ENCODE measurements around the gene GLA. TPM values are rescaled to one million over a fixed set of nuclear protein-coding genes. Genes with fewer than 3 reads are reported as not detected.

Gene GLA
- total RNA-seq, 1 donor from 2014 or later: 29.2 TPM

DNA sequence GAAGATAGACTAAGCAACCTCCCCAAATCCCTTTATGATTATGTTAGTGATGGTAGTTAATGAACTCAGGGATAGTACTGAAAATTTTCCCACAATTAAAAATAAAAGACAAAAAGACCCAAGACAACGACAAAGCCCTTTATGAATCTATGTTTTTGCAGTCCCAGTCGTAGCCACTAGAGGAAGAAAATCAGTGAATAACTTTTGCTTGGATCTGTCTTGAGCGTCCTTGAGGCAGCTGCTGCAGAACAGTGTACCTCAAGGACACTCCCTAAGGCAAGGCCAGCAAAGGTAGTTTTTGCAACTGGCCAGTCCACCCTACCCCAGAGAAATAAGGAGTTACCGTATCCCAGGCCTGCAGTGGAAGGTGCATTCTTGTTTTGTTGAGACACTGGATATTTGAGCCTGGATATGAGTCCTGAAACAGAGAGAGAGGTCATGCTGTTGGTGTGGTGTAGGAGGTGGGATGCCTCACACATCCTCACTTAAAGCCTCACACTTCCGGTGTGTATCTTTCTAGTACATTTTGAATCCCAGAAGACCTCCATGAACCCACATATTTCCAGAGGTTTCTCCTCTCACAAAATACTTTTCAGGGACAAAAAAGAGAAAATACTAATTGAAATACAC lies 50.4 kb downstream of the GLA start:
- DNase-seq (ENCODE audit: low spot score): no peak

DNA sequence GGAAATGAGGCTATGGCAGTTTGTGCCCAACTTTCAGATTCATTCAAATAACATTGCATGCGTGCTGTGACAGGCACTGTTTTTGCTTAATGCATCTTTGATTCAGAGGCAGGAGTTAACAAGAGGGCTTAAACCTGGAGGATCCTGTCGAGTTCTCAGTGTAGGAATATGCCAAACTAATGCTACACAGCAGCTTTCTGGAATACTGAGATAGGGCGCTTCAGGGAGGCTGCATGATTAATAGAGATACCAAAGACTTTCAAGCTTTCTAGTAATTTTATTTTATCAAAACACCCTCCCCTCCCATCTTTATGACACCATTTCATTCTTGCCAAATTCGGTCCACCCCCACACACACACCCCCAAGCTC lies 58.5 kb downstream of the GLA start:
- DNase-seq (ENCODE audit: low spot score): no peak

DNA sequence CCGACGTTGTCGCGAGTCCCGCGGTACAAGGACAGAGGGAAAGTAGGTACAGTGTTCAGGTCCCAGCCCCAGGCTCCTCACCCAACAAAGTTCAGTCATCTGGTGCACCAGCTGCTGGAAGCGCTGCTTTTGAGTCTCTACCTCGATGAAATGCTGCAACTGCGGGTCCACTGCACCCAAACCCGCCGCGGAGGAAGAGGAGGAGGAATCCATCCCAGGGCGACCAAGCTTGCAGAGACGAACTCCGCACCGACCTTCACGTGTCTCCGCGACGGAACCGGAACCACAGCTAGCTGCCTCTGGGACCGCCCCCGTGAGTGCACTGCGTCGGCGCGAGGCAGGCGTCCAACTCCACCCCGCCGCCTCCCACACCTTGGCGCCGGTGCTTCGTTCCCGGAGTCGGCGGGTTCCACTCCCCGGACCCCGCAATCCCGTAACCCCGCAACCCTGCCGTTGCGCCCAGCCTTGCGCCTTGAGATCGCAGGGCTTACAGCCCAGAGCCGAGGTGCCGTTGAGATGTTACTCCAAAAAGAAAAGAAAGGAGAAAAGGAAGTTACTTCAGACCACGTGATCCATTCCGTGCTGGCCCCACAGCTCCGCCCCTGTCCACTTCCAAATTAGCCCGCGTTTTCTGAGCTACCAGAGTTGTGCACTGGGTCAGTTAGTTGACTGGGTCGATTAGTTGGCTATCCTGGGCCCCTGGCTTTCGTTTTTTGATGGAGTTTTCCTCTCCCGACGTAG lies 59.1 kb downstream of the GLA start, which contains the start of gene TIMM8A:
Gene TIMM8A, minus strand, starts transcription at position 291 of the 741 bp plus-strand sequence. Its CDS starts 78 bp downstream, at position 213.
- DNase-seq (ENCODE audit: low spot score): peak; percentile 77

- DNase-seq (ENCODE audit: low spot score): no peak
These were observed 59.8 kb downstream of the GLA start for GRCh38 chrX:101347859-101348451.

Other genes starting within 250 kb of the GLA start
- 0.29 TPM for gene DRP2, start 188.1 kb downstream of the GLA start, total RNA-seq
- gene TAF7L, start 116.6 kb downstream of the GLA start, total RNA-seq: not detected
- gene TIMM8A, start 59.2 kb downstream of the GLA start, total RNA-seq: 6.6 TPM
- gene BTK, start 21.7 kb downstream of the GLA start, total RNA-seq: 8.2 TPM
- gene RPL36A, start 16.9 kb downstream of the GLA start, total RNA-seq: 124 TPM
- 62.1 TPM for gene HNRNPH2, start 297 bp upstream of the GLA start, total RNA-seq
- gene ARMCX4, start 77.5 kb upstream of the GLA start, total RNA-seq: 12.7 TPM
- 33.0 TPM for gene ARMCX1, start 142.6 kb upstream of the GLA start, total RNA-seq
- gene ARMCX6, start 210.1 kb upstream of the GLA start, total RNA-seq: 39.1 TPM
- gene ARMCX3, start 215.2 kb upstream of the GLA start, total RNA-seq: 71.3 TPM

All from mucosa of gallbladder (tissue), 1 donor.